NCI-H2029 (cell line): ENCODE results near the gene COLQ.
A peak's percentile ranks its signal among the peaks of the same experiment; 100 is the strongest.

Experiments used
- DNase-seq: peaks from one replicate; lab custom pipeline; 2025; lab: John Stamatoyannopoulos, UW

The COLQ gene

GRCh38 chr3:15454965-15455364, 66.5 kb downstream of the COLQ start:
- no peak for DNase-seq

DNA sequence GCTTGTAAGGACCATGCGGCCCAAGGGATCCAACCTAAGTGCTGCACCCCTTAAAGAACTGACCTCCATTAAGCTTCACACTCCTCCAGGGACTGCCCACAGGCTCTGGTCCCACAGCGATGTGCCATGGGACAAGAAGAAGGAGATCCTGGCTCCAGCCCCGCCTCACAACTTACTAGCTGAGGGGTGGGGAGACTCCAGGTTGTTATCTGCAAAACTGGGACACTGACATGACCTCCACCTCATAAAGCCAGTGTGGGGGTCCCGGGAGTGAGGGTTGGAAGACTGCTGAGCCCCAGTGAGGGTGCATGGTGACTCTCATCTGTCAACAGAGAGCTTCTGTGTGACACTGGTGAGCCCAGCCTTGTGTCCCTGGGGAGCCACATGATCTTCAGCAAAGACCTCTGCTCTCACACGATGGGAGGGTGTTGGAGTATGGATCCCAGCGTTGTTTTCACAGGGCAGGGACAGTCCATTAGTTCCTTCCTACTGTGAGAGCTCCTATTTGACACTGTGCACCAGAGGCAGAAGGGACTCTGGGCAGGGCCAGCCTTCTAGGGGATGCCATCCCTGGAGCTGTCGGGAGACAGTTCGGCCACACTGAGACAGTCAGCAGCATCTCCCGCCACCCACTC, 67.4 kb downstream of the COLQ start:
- DNase-seq = no peak

DNA sequence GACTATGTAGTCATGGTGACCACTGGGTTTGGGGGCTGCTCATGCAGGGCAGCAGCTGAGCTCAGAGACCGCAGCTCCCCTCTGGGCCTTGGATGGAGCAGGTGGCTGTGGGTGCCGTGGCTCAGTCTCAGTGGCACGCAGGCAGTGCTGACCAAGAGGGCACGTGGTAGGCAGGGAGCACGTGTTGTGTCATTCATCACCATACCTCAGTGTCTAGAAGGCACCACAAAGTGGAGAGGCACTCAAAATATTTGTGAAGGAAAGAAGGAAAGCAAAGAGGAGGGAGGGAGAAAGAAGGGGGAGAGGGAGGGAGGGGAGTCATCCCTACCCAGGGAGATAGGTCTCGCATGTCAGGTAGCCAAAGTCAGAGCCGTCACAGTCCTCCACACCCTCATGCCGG, 68.0 kb downstream of the COLQ start:
- no peak for DNase-seq

DNA sequence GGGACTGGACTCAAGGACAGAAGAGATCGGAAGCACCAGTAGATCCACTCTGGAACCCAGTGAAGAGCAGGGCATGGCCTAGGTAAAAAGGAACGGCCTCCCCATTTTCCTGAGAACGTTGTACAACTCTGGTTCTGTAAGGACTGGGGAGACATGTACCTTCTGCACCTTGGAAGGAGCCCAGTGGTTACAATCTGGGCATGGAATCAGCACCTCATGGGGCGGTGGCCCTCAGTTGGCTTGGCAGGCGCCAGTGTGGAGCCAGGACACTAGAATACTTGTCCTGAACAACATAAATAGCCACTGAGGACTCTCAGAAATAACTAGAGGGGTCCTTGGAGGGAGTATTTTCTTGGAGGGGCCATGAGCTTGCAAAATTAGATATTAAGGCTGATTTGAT, 68.5 kb downstream of the COLQ start:
- no peak for DNase-seq

DNA sequence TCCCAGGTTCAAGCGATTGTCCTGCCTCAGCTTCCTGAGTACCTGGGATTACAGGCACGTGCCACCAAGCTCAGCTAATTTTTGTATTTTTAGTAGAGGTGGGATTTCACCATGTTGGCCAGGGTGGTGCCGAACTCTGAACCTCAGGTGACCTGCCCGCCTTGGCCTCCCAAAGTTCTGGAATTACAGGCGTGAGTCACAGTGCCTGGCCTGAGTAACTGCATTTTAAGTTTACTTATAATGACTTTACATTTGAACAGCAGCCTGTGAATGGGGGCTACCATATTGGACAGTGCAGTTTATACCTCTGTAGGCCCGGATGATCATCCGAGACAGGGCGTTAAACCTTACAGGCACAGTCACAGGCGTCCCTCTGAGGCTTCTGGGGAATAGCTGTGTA, 69.3 kb downstream of the COLQ start:
- DNase-seq = no peak

DNA sequence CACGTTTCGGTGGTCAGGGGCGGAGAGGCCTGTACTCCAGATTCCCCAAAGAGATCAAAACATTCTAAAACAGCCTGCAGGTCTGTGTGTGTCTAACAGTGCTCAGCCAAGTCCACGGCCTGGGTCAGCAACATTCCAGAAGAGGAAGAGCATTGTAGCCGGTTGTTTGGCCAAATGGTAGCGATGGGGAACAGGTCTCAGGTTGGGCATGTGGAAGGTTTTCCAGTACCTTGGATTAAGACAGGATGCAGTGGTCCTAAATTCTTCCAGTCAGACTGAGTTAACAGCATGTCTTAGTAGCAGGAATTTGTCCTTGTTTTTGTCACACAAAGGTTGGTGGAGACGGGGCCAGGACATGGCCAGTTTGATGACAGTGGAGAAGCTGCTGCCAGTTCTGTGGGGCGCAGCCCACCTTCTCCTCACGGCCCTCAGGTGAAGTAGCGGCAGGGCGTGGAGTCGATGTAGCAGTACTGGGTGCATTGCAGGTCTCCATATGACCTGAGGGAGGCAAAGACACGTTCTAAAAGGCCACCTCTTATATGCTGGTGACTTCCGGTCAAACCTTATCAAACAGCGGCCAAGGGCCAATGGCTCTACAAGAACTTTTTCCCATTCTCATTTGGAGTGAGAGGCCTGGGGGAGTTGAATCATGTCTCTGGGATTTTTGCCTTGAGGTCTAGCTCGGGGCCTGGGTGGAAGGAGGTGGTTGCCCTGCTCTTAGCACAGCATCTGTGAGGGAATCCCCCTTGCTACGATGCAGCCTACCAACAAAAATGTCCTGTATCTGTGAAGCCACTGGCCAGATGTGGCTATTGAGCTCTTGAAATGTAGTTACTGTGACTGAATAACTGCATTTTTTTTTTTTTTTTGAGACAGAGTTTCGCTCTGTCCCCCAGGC, 70.0 kb downstream of the COLQ start:
- DNase-seq = no peak

DNA sequence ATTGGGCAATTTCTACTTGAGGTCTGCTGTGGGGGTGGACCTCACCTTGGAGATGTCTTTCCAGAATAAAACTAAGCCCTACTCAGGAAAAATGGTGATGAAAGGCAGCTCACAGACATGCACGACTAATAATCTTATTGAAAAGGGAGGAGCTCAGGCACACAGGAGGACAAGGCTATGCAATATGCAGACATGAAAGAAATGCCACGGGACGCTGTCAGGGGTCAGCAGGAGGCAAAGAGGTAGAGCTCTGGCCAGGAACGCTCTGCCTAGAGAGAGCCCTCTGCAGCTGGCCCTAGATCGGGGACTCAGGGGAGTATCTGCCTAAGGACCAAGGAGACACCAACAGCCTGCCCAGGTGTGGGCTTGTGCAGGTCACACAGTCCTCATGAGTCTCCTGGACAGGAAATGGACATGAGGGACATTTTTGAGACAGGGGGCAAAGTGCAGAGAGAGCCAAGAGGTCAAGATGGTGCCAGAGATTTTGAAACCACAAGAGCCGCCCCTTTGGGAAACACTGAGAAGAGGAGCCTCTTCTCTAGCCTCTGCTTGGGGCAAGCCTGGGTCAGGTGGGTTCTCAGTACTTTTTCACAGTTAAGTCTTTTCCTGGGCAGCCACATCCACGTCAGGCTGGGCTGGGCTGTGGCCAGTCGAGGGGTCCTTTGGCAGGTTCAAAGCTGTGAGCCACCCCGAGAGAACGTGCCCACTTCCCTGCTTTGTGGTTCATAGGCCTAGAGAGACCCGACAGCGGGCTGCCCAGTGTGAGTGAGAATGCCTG, 70.9 kb downstream of the COLQ start:
- no peak for DNase-seq

DNA sequence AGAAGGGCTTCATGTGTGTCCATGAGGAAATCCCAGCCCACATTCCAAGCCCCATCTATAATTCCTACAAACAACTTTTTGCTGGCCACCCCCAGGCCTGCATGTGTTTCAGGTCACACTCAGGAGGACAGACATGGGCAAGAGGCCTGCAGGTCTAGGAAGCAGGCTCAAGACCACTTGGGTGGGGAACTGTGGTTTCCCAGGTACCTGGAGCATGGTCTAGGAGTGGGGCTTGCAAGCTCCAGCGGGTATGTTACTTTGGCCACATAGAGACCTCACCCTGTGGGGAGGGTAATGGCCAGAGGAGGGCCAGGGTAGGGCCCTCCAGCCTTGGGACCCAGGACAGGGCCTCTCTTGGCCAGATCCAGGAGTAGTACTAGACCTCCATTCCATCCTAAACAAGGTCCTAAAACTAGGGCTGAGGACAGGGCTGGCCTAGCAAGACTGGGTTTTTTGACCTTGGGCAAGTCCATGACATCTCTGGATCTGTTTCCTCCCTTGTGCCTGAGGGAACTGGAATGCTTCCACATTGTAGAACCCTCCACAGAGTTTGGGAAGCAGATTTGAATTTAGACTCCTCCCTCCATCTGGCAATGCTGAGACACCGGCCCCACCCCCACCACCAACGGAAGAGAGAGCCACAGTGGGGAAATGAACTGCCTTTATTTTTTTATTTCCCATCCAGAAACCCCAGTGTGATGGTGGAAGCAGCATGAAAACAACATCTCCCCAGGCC, 71.8 kb downstream of the COLQ start:
- DNase-seq = no peak

GRCh38 chr3:15443826-15444524, 77.5 kb downstream of the COLQ start:
- peak; percentile 36 for DNase-seq

- no peak for DNase-seq
Observed at GRCh38 chr3:15440891-15441290, 80.6 kb downstream of the COLQ start.

GRCh38 chr3:15439476-15439875, 82.0 kb downstream of the COLQ start:
- no peak for DNase-seq

DNA sequence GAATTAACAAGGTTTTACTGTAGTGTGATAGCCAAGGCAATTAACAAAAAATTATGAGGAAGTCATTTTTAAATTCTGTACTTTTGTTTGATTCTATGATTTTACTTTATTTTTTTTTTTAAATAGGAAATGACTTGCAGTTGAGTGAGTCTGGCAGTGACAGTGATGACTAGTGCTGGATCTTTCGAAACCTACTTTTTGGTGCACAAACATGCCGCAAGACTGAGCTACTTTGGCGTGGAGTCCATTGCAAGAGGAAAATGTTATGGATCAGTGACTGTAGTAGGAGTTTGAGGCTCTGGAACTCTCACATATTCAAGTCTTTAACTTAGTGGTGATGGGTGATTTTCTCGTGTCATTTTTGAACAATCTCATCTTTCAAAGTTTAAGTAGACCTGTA, 82.5 kb downstream of the COLQ start:
- DNase-seq = no peak

- peak; percentile 87 for DNase-seq
Observed at GRCh38 chr3:15436246-15436645, 85.3 kb downstream of the COLQ start.

- no peak for DNase-seq
Observed at GRCh38 chr3:15434756-15435155, 86.8 kb downstream of the COLQ start.

DNA sequence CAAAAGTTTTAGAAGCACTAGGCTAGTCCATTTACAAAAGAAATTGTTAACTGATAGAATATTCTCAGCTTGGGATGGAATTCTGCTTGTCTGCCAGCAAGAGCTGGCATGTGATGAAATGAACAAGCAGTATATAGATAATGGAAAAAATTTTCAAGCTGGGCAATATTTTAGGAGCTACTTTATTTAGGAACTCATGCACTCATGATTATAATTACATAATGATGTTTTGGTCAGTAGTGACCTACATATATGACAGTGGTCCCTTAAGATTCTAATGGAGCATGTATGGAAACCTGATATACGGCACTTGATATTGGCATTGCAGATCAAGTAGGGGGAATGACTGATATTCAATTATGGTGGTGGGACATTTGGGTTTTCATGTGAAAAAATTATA, 88.0 kb downstream of the COLQ start:
- DNase-seq = no peak

DNA sequence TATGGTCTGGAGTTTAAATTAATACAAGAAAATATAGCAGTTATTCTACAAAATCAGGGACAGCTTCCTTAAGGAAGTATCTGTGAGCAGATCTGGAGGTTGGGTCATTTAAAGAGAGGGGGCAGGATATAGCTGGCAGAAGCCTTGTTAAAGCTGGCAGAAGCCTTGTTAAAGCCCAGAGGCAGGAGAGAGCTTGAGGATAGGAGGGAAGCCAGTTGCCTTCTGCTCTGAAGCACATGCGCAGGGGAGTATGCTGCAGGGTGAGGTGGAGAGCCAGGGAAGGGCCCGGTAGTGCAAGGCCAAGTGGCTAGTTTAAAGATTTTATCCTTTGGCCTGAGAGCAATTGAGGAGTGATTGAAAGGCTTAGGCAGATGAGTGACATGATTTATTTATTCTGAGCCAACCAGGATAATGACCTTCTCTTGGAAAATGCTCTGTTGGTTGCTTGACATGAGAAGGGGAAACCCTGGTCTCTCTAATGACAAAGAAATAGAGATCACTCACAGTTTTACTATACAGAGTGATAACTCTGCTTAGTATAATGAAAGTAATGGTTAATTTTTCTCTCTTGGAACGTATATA, 90.2 kb downstream of the COLQ start:
- DNase-seq = no peak

DNA sequence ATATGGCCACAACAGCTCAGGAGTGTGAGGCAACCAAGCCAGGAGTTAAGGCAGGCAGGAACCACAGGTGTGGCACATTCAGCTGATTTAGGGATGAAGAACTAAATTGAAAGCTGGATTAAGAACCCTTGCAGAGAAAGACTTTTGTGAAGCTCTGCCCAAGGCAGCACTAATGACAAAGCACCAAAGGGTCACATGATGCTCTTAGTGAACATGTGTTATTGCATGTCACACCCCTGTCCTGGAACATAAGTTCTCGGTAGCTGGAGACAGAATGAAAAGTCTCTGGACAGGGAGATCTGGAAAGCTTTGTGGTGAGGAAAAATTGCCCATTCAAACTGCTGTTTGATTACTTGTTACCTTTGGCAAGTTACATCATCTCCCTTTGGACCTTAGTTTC, 90.9 kb downstream of the COLQ start:
- no peak for DNase-seq

DNA sequence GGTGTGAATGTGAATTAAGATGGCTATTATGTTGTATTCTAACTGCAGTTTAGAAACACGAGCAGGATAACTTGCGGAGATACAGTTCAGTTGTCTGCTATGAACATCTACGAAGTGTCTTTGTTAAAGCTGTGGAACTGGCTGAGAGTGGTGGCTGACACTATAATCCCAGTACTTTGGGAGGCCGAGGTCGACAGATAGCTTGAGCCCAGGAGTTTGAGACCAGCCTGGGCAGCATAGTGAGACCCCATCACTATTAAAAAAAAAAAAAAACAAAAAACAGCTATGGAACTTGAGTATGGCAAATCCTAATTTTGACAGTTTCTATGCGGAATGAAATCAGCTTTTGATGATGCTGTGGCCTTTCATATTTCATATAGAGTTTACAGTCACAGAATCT, 92.4 kb downstream of the COLQ start:
- DNase-seq = no peak

GRCh38 chr3:15428539-15428938, 93.0 kb downstream of the COLQ start:
- DNase-seq = no peak

GRCh38 chr3:15427981-15428380, 93.5 kb downstream of the COLQ start:
- DNase-seq = no peak
